Common myeloid progenitor, CD34-positive (primary cell): ENCODE data around the gene TST. TPM values are rescaled to one million over a fixed set of nuclear protein-coding genes. Genes with fewer than 3 reads are reported as not detected.

Experiments used
- CTCF ChIA-PET: fragments of 350-600 bp; sonication (Branson Sonifier 250); formaldehyde crosslinking; loops from one replicate; lab custom pipeline; 2021; ENCODE audit warnings: antibody characterized with exemption; lab: Charles Lee
- POLR2A ChIA-PET: fragments of 350-600 bp; sonication (Branson Sonifier 250); formaldehyde crosslinking; loops from one replicate; lab custom pipeline; 2021; ENCODE audit warnings: antibody characterized with exemption; lab: Charles Lee
- DNase-seq, 3 donors: peaks; one replicate each; pipeline versions ENCODE4 v3.0.0 to v3.0.0-alpha.2; 2013
- H3K27ac ChIP-seq, 2 experiments: 1 replicate in 1 of 2; 2 replicates in 1 of 2; pipeline ENCODE4 v1.7.0; 2013; ENCODE audit warnings: inconsistent platforms in 2 of 2, low read length in 2 of 2, mild to moderate bottlenecking in 2 of 2, low read depth in 1 of 2, moderate library complexity in 1 of 2; ENCODE audit not compliant: severe bottlenecking in 2 of 2, insufficient read depth in 1 of 2, poor library complexity in 1 of 2
- H3K27me3 ChIP-seq, 5 experiments: replicated peaks in 2 of 5; 1 replicate in 3 of 5; 2 replicates in 2 of 5; pipeline versions ENCODE4 v1.6.1 to v1.7.0; 2013; ENCODE audit warnings: low read length in 4 of 5, mild to moderate bottlenecking in 2 of 5, moderate library complexity in 2 of 5, inconsistent platforms in 1 of 5; ENCODE audit not compliant: insufficient read depth in 5 of 5, control insufficient read depth in 4 of 5
- H3K36me3 ChIP-seq, 4 experiments: 1 replicate in 2 of 4; 2 replicates in 2 of 4; pipeline versions ENCODE4 v1.6.1 to v1.7.0; 2013; ENCODE audit warnings: low read length in 3 of 4, control low read depth in 1 of 4, mild to moderate bottlenecking in 1 of 4; ENCODE audit not compliant: control insufficient read depth in 4 of 4, insufficient read depth in 4 of 4
- H3K4me1 ChIP-seq, 4 experiments: 1 replicate in 3 of 4; 2 replicates in 1 of 4; pipeline versions ENCODE4 v1.6.1 to v1.7.1; 2013; ENCODE audit warnings: low read length in 3 of 4, mild to moderate bottlenecking in 3 of 4, control low read depth in 1 of 4, inconsistent platforms in 1 of 4, moderate library complexity in 1 of 4; ENCODE audit not compliant: control insufficient read depth in 4 of 4, insufficient read depth in 4 of 4; ENCODE audit errors: control extremely low read depth in 1 of 4
- H3K4me3 ChIP-seq, 7 experiments: 1 replicate in 4 of 7; 2 replicates in 3 of 7; pipeline versions ENCODE4 v1.5.1 to v1.7.0; 2013; ENCODE audit warnings: mild to moderate bottlenecking in 7 of 7, low read length in 6 of 7, moderate library complexity in 6 of 7, inconsistent platforms in 2 of 7, low read depth in 2 of 7, control low read depth in 1 of 7; ENCODE audit not compliant: insufficient read depth in 4 of 7, control insufficient read depth in 1 of 7; ENCODE audit errors: extremely low read depth in 1 of 7
- H3K9me3 ChIP-seq, 5 experiments: 1 replicate in 4 of 5; 2 replicates in 1 of 5; pipeline versions ENCODE4 v1.6.1 to v1.7.1; 2013; ENCODE audit warnings: low read length in 4 of 5, mild to moderate bottlenecking in 2 of 5, inconsistent platforms in 1 of 5, low read depth in 1 of 5, moderate library complexity in 1 of 5; ENCODE audit not compliant: control insufficient read depth in 4 of 5, insufficient read depth in 2 of 5; ENCODE audit errors: control extremely low read depth in 1 of 5
- WGBS: methylation state at CpG from one replicate; pipeline ENCODE4 v1.1.5; 2013; ENCODE audit not compliant: insufficient coverage; 5-methylcytosine and 5-hydroxymethylcytosine counted together
- polyA plus RNA-seq: library from polyadenylated mRNA; unstranded; fragments of 120-200 nt; gene quantifications from one replicate; pipeline ENCODE4 v1.2.1, GENCODE V29; 2013

Gene TST
- 13.8 TPM for polyA plus RNA-seq

- under 1% methylated on average over 73 of the region's 107 CpGs for WGBS
- CTCF ChIA-PET = interaction anchor here (0.7 to 5.5 kb wide), 11 partner anchors 11 to 238 kb away, joined by 3 to 39 read pairs (median 3); partner anchors contain the start of gene KCTD17
- POLR2A ChIA-PET = interaction anchor here (0.9 kb wide), 1 partner anchor 17 kb away, joined by 3 read pairs; no protein-coding TSS in a partner anchor
- H3K27ac ChIP-seq = peak within 1 kb of the TSS in 1 of 2 experiments; percentile 70
- peaks cover 0 to 3% (median 0%) of the 10 kb centered on the region in 5 experiments for H3K27me3 ChIP-seq
- H3K36me3 ChIP-seq = peaks cover 0 to 26% (median 2%) of the 10 kb centered on the region in 4 experiments
- H3K4me3 ChIP-seq = peak within 1 kb of the TSS; percentile 58 to 91 (median 80)
- peaks cover 3 to 38% (median 18%) of the 10 kb centered on the region in 4 experiments for H3K4me1 ChIP-seq
- no peaks in the 10 kb centered on the region for H3K9me3 ChIP-seq
- peak; percentile 36 to 69 (median 60) for DNase-seq
Observed at GRCh38 chr22:37019309-37020191, at the start of gene TST, which contains the start of gene MPST. TST (minus strand) TSS chr22:37019447; CDS start chr22:37018732, 715 bp downstream. MPST (plus strand) TSS chr22:37019742; CDS start chr22:37019837, 95 bp downstream.

DNA sequence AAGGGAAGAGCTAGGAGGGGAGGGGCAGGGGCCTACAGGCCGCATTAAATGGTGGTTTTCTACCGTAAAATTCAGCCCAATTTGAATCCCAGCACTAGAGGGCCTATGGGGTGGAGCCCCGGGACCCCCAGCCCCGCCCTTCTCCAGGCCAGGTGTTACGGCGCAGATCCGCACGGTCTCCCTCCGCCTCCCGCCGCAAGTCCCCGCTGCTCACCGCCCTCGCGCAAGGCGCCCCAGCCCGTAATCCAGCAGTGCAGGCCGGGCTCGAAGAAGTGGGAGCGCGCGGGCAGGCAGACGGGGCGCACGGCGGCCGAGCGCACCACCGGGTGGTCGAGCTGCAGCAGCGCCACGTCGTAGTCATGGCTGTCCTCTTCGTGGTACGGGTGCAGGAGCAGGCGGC is 49.6 kb upstream of the TST start:
- Histone ChIP-seq H3K36me3 (no peaks in the 10 kb centered on the region), H3K27ac (no peak overlapping the region), H3K4me1 (peaks cover 0 to 4% (median 0%) of the 10 kb centered on the region in 4 experiments), H3K4me3 (peak overlapping the region in 1 of 7 experiments; percentile 19), H3K27me3 (peaks cover 2 to 46% (median 19%) of the 10 kb centered on the region in 5 experiments), H3K9me3 (peaks cover 0 to 3% (median 0%) of the 10 kb centered on the region in 5 experiments)
- CTCF ChIA-PET = interaction anchor here (1.3 to 2.2 kb wide), 2 partner anchors 14 to 25 kb away, joined by 3 to 6 read pairs; no protein-coding TSS in a partner anchor
- WGBS = 2% methylated on average over 30 of the region's 36 CpGs
- DNase-seq = peak; percentile 16 to 59 (median 46)
- POLR2A ChIA-PET = no interaction called here

- WGBS = 92% methylated on average over 10 of the region's 10 CpGs
- Histone ChIP-seq H3K27ac (no peak overlapping the region), H3K4me3 (no peak overlapping the region), H3K27me3 (peaks cover 2 to 46% (median 19%) of the 10 kb centered on the region in 5 experiments), H3K36me3 (no peaks in the 10 kb centered on the region), H3K4me1 (peaks cover 0 to 6% (median 0%) of the 10 kb centered on the region in 4 experiments), H3K9me3 (no peaks in the 10 kb centered on the region)
- POLR2A ChIA-PET = no interaction called here
- CTCF ChIA-PET = interaction anchor here (1.3 kb wide), 1 partner anchor 12 kb away, joined by 3 read pairs; no protein-coding TSS in a partner anchor
- no peak for DNase-seq
Observed at GRCh38 chr22:37067428-37067827, 48.2 kb upstream of the TST start.

DNA sequence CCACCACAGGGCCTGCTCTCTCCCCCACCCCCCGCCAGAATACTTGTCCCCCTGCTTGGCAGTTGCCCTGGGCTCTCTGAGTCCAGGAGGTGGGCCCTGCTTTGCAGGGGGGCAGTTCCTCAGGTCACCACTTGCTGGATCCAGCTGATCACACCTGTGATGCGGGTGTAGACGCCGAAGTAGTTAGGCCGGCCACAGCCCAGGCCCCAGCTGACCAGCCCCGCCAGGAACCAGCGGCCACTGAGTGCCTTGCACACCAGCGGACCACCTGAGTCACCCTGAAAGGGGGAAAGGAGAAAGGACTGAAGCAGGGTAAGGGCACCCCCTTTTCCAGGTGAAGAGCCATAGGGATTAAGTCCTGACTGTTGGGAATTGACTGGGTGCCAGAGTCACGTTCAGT is 46.7 kb upstream of the TST start:
- 95% methylated on average over 6 of the region's 9 CpGs for WGBS

GRCh38 chr22:37065180-37065579 is 45.9 kb upstream of the TST start:
- no peak for DNase-seq
- peaks cover 0 to 6% (median 0%) of the 10 kb centered on the region in 4 experiments for H3K4me1 ChIP-seq
- no peak overlapping the region for H3K27ac ChIP-seq
- no peak overlapping the region for H3K4me3 ChIP-seq
- CTCF ChIA-PET = interaction anchor here (2.0 kb wide), 1 partner anchor 10 kb away, joined by 8 read pairs; no protein-coding TSS in a partner anchor
- POLR2A ChIA-PET = no interaction called here
- 88% methylated on average over 3 of the region's 3 CpGs for WGBS
- peaks cover 0 to 4% (median 0%) of the 10 kb centered on the region in 4 experiments for H3K36me3 ChIP-seq
- peaks cover 2 to 33% (median 19%) of the 10 kb centered on the region in 5 experiments for H3K27me3 ChIP-seq
- H3K9me3 ChIP-seq = no peaks in the 10 kb centered on the region

More for the DNA sequence above, 46.7 kb upstream of the TST start:
- ChIA-PET POLR2A (no interaction called here), CTCF (no interaction called here)
- no peak for DNase-seq
- Histone ChIP-seq H3K9me3 (no peaks in the 10 kb centered on the region), H3K27ac (no peak overlapping the region), H3K4me3 (no peak overlapping the region), H3K36me3 (peaks cover 0 to 4% (median 0%) of the 10 kb centered on the region in 4 experiments), H3K27me3 (peaks cover 2 to 41% (median 19%) of the 10 kb centered on the region in 5 experiments), H3K4me1 (peaks cover 0 to 6% (median 0%) of the 10 kb centered on the region in 4 experiments)

GRCh38 chr22:37064553-37064952 is 45.3 kb upstream of the TST start:
- H3K9me3 ChIP-seq = no peaks in the 10 kb centered on the region
- H3K27ac ChIP-seq = no peak overlapping the region
- POLR2A ChIA-PET = no interaction called here
- peaks cover 0 to 27% (median 14%) of the 10 kb centered on the region in 5 experiments for H3K27me3 ChIP-seq
- peaks cover 0 to 4% (median 0%) of the 10 kb centered on the region in 4 experiments for H3K36me3 ChIP-seq
- CTCF ChIA-PET = interaction anchor here (1.5 to 2.0 kb wide), 2 partner anchors 9 to 12 kb away, joined by 5 to 8 read pairs; no protein-coding TSS in a partner anchor
- H3K4me1 ChIP-seq = peaks cover 0 to 6% (median 0%) of the 10 kb centered on the region in 4 experiments
- H3K4me3 ChIP-seq = no peak overlapping the region
- WGBS = 96% methylated on average over 11 of the region's 11 CpGs
- DNase-seq = no peak
